Liver (tissue), 9 donors: ENCODE measurements around the gene TRO. TPM values are rescaled to one million over a fixed set of nuclear protein-coding genes. Genes with fewer than 3 reads are reported as not detected.

ENCODE experiments used
- DNase-seq: peaks from one replicate; pipeline ENCODE4 v3.0.0-alpha.2; 2017; ENCODE audit warnings: low spot score
- H3K27ac ChIP-seq, 2 donors: one replicate each; pipeline ENCODE4 v1.7.0; 2013; ENCODE audit warnings: inconsistent platforms in 2 of 2, low read length in 2 of 2, control low read depth in 1 of 2, low read depth in 1 of 2, mild to moderate bottlenecking in 1 of 2
- H3K27me3 ChIP-seq, 4 donors: one replicate each; pipeline versions ENCODE4 v1.6.1 to v1.7.0; 2013; ENCODE audit warnings: low read length in 3 of 4, inconsistent platforms in 1 of 4, mild to moderate bottlenecking in 1 of 4, moderate library complexity in 1 of 4; ENCODE audit not compliant: control insufficient read depth in 4 of 4, insufficient read depth in 4 of 4
- H3K36me3 ChIP-seq, 4 donors: one replicate each; pipeline versions ENCODE4 v1.6.1 to v1.7.0; 2013; ENCODE audit warnings: low read length in 3 of 4, mild to moderate bottlenecking in 3 of 4, low read depth in 1 of 4, moderate library complexity in 1 of 4; ENCODE audit not compliant: control insufficient read depth in 4 of 4, insufficient read depth in 3 of 4
- H3K4me1 ChIP-seq, 4 donors: one replicate each; pipeline versions ENCODE4 v1.6.1 to v1.7.0; 2013; ENCODE audit warnings: low read length in 3 of 4, mild to moderate bottlenecking in 3 of 4, moderate library complexity in 1 of 4; ENCODE audit not compliant: control insufficient read depth in 4 of 4, insufficient read depth in 4 of 4
- H3K4me3 ChIP-seq, 3 donors: one replicate each; pipeline versions ENCODE4 v1.6.1 to v1.7.0; 2013; ENCODE audit warnings: low read length in 3 of 3, control low read depth in 1 of 3, low read depth in 1 of 3, mild to moderate bottlenecking in 1 of 3
- H3K9ac ChIP-seq, 2 donors: one replicate each; pipeline ENCODE4 v1.7.0; 2013; ENCODE audit warnings: low read length in 2 of 2, mild to moderate bottlenecking in 2 of 2, moderate library complexity in 2 of 2, control low read depth in 1 of 2, low read depth in 1 of 2
- H3K9me3 ChIP-seq, 4 donors: one replicate each; pipeline versions ENCODE4 v1.6.1 to v1.7.0; 2013; ENCODE audit warnings: low read length in 3 of 4; ENCODE audit not compliant: control insufficient read depth in 4 of 4
- EGR1 ChIP-seq, 2 donors: IDR thresholded peaks; 2 replicates each; pipeline ENCODE4 v1.6.1; 2016 to 2018; ENCODE audit warnings: antibody characterized with exemption in 2 of 2, low read depth in 2 of 2
- FOXA1 ChIP-seq: IDR thresholded peaks from 2 replicates; pipeline ENCODE4 v1.6.1; 2016; ENCODE audit warnings: antibody characterized with exemption
- FOXA2 ChIP-seq: IDR thresholded peaks from 2 replicates; pipeline ENCODE4 v1.6.1; 2016; ENCODE audit warnings: antibody characterized with exemption
- GABPA ChIP-seq, 2 donors: IDR thresholded peaks in 1 of 2; conservative IDR thresholded peaks in 1 of 2; 2 replicates each; pipeline ENCODE4 v1.6.1; 2016; ENCODE audit warnings: antibody characterized with exemption in 2 of 2, mild to moderate bottlenecking in 1 of 2, moderate library complexity in 1 of 2
- HNF4A ChIP-seq, 2 donors: conservative IDR thresholded peaks; 2 replicates each; pipeline ENCODE4 v1.6.1; 2016; ENCODE audit warnings: antibody characterized with exemption in 2 of 2, mild to moderate bottlenecking in 2 of 2
- HNF4G ChIP-seq: IDR thresholded peaks from 2 replicates; pipeline ENCODE4 v1.6.1; 2016; ENCODE audit warnings: antibody characterized with exemption
- JUND ChIP-seq, 2 donors: IDR thresholded peaks; 2 replicates each; pipeline ENCODE4 v1.6.1; 2016; ENCODE audit warnings: antibody characterized with exemption in 2 of 2
- NR2F2 ChIP-seq: IDR thresholded peaks from 2 replicates; pipeline ENCODE4 v1.6.1; 2016; ENCODE audit warnings: antibody characterized with exemption
- RAD21 ChIP-seq, 2 donors: IDR thresholded peaks; 2 replicates each; pipeline ENCODE4 v1.6.1; 2016; ENCODE audit warnings: antibody characterized with exemption in 2 of 2, mild to moderate bottlenecking in 2 of 2
- REST ChIP-seq: IDR thresholded peaks from 2 replicates; pipeline ENCODE4 v1.6.1; 2016; ENCODE audit warnings: antibody characterized with exemption, mild to moderate bottlenecking
- RXRA ChIP-seq, 2 donors: IDR thresholded peaks; 2 replicates each; pipeline ENCODE4 v1.6.1; 2017 to 2018; ENCODE audit warnings: antibody characterized with exemption in 2 of 2, mild to moderate bottlenecking in 1 of 2
- SP1 ChIP-seq: IDR thresholded peaks from 2 replicates; pipeline ENCODE4 v1.6.1; 2018; ENCODE audit warnings: antibody characterized with exemption, mild to moderate bottlenecking
- TAF1 ChIP-seq: conservative IDR thresholded peaks from 2 replicates; pipeline ENCODE4 v1.6.1; 2016; ENCODE audit warnings: antibody characterized with exemption, mild to moderate bottlenecking
- YY1 ChIP-seq: IDR thresholded peaks from 2 replicates; pipeline ENCODE4 v1.6.1; 2016; ENCODE audit warnings: antibody characterized with exemption, mild to moderate bottlenecking
- WGBS: extraction: QIAGEN DNeasy Blood & Tissue Kit; methylation state at CpG from one replicate; pipeline ENCODE4 v1.1.7; 2013; 5-methylcytosine and 5-hydroxymethylcytosine counted together
- polyA plus RNA-seq, 2 donors: library from polyadenylated mRNA; stranded (reverse) in 1 of 2; unstranded in 1 of 2; fragments of 200-250 nt in 1 of 2; fragments of >200 nt in 1 of 2; fragmentation: Nextera tagmentation in 1 of 2; extraction: Ambion mirVana in 1 of 2; gene quantifications; one replicate each; pipeline versions ENCODE4 v1.2.1 to v1.2.3, GENCODE V29; 2013 to 2015
- total RNA-seq, 2 donors: library from RNA; depleted of rRNA; stranded (reverse); fragments of >200 nt; gene quantifications; one replicate each; pipeline ENCODE4 v1.2.3, GENCODE V29; 2014
- TF ChIP-seq, protein P1 (sequence below): IDR thresholded peaks from 2 replicates; pipeline ENCODE4 v1.6.1; 2016; ENCODE audit warnings: antibody characterized with exemption
- TF ChIP-seq, protein P2 (sequence below): IDR thresholded peaks from 2 replicates; pipeline ENCODE4 v1.6.1; 2016; ENCODE audit warnings: antibody characterized with exemption
- TF ChIP-seq, protein P3 (sequence below): IDR thresholded peaks from 2 replicates; pipeline ENCODE4 v1.6.1; 2016; ENCODE audit warnings: antibody characterized with exemption
- TF ChIP-seq, protein P4 (sequence below): fragments of 150-350 bp; IDR thresholded peaks from 2 replicates; pipeline ENCODE4 v1.5.1; 2017; ENCODE audit warnings: improper control_type of control experiment, low read depth, low read length; ENCODE audit not compliant: missing input control
- donor health status: healthy.
- donor health status: healthy.
- donor health status: healthy.
- donor health status: healthy.
- donor health status: healthy.

The TRO gene
- total and polyA plus RNA-seq, 4 donors: 0.35 to 5.3 (median 1.3) TPM

DNA sequence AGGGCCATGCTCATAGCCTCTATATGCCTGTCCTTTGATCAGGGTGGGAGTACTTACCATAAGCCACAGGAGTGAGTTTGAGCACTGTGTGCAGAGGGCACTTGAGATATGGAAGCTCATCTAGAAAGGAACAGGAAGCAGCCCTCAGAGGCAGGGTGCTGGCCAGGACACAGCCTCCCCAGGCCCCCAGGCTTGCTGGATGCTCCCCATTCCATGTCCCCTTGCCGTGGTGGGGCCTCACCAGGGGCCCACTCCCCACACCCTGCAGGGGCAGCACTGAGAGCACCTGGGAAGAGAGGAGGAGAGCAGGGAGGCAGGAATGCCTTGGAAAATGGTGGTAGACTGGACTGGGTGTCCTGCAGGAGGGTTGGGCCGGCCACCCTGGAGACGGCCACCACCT lies 14.3 kb downstream of the TRO start (continued):
- TF ChIP-seq REST: no peak

DNA sequence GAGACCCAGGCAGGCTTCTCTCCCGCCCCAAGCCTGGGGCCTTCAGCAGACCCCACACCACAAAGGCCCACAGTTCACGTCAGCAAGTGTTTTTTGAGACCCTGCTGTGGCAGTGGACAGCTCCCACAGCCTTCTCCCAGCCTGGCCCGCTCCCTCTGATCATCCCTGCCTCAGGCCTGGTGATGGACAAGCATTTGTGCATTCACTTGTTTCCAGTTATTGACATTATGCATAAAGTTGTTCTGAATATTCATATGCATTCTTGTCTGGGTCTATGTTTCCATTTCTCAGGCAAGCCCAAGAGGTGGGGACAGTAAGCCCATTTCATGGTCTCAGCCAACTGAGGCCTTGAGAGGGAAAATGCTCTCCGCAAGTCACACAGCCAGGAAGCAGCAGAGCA lies 14.7 kb downstream of the TRO start:
- Histone ChIP-seq H3K36me3 (peaks cover 0 to 25% (median 21%) of the 10 kb centered on the region in 4 donors), H3K9me3 (no peaks in the 10 kb centered on the region), H3K4me1 (no peaks in the 10 kb centered on the region), H3K27me3 (no peaks in the 10 kb centered on the region), H3K27ac (no peak overlapping the region), H3K9ac (no peak overlapping the region), H3K4me3 (no peak overlapping the region)
- 94% methylated on average over 4 of the region's 4 CpGs for WGBS
- DNase-seq: no peak
- TF ChIP-seq, protein P1, sequence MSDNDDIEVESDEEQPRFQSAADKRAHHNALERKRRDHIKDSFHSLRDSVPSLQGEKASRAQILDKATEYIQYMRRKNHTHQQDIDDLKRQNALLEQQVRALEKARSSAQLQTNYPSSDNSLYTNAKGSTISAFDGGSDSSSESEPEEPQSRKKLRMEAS: no peak
- TF ChIP-seq JUND (IDR thresholded peaks at IDR 0.05) (no peak), NR2F2 (no peak), GABPA (IDR thresholded peaks at IDR 0.05 in 1 of 2, conservative IDR thresholded peaks at IDR 0.05 in 1 of 2) (no peak), EGR1 (IDR thresholded peaks at IDR 0.05; ENCODE audit: low read depth in 2 of 2) (no peak), SP1 (no peak), RAD21 (IDR thresholded peaks at IDR 0.05) (no peak), HNF4G (no peak), FOXA1 (no peak), TAF1 (no peak), FOXA2 (no peak), YY1 (no peak), REST (no peak), HNF4A (conservative IDR thresholded peaks at IDR 0.05) (no peak), RXRA (IDR thresholded peaks at IDR 0.05) (no peak)
- TF ChIP-seq, protein P2, sequence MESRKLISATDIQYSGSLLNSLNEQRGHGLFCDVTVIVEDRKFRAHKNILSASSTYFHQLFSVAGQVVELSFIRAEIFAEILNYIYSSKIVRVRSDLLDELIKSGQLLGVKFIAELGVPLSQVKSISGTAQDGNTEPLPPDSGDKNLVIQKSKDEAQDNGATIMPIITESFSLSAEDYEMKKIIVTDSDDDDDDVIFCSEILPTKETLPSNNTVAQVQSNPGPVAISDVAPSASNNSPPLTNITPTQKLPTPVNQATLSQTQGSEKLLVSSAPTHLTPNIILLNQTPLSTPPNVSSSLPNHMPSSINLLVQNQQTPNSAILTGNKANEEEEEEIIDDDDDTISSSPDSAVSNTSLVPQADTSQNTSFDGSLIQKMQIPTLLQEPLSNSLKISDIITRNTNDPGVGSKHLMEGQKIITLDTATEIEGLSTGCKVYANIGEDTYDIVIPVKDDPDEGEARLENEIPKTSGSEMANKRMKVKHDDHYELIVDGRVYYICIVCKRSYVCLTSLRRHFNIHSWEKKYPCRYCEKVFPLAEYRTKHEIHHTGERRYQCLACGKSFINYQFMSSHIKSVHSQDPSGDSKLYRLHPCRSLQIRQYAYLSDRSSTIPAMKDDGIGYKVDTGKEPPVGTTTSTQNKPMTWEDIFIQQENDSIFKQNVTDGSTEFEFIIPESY: no peak
- TF ChIP-seq, protein P3, sequence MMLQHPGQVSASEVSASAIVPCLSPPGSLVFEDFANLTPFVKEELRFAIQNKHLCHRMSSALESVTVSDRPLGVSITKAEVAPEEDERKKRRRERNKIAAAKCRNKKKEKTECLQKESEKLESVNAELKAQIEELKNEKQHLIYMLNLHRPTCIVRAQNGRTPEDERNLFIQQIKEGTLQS: no peak
- TF ChIP-seq, protein P4, sequence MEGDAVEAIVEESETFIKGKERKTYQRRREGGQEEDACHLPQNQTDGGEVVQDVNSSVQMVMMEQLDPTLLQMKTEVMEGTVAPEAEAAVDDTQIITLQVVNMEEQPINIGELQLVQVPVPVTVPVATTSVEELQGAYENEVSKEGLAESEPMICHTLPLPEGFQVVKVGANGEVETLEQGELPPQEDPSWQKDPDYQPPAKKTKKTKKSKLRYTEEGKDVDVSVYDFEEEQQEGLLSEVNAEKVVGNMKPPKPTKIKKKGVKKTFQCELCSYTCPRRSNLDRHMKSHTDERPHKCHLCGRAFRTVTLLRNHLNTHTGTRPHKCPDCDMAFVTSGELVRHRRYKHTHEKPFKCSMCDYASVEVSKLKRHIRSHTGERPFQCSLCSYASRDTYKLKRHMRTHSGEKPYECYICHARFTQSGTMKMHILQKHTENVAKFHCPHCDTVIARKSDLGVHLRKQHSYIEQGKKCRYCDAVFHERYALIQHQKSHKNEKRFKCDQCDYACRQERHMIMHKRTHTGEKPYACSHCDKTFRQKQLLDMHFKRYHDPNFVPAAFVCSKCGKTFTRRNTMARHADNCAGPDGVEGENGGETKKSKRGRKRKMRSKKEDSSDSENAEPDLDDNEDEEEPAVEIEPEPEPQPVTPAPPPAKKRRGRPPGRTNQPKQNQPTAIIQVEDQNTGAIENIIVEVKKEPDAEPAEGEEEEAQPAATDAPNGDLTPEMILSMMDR: no peak
